HCT116 (cell line): ENCODE results near the gene FAM81B. TPM values are rescaled to one million over a fixed set of nuclear protein-coding genes. Genes with fewer than 3 reads are reported as not detected.
"Not testable (repeated sequence)": the region's sequence is repeated elsewhere in the genome, so short reads cannot be mapped to it uniquely, and the experiment has no call there.

Experiments used
- ATAC-seq: fragments of 200-7000 bp; cut with Tn5 transposase; 2 replicates; pipeline ENCODE4 v1.9.1; 2020; ENCODE audit warnings: mild to moderate bottlenecking, moderate library complexity
- Bru-seq: library from RNA; stranded (reverse); fragments of 400-500 nt; gene quantifications from one replicate; lab custom pipeline; 2021; lab: Mats Ljungman, UMichigan
- BruChase-seq, 2 experiments: library from RNA; stranded (reverse); fragments of 400-500 nt; gene quantifications; one replicate each; lab custom pipeline; 2021; lab: Mats Ljungman, UMichigan
- BruUV-seq: library from RNA; stranded (reverse); fragments of 400-500 nt; replicated peaks from 2 replicates; lab custom pipeline; 2021; lab: Mats Ljungman, UMichigan
- CTCF ChIA-PET: fragments of 300-600 bp; sonication (Branson Sonifier 250); formaldehyde crosslinking; loops from one replicate; lab custom pipeline; 2021; ENCODE audit warnings: antibody characterized with exemption; lab: Charles Lee
- POLR2A ChIA-PET: fragments of 300-600, 350-600 bp; sonication (Branson Sonifier 250); formaldehyde crosslinking; loops from one replicate; lab custom pipeline; 2021; ENCODE audit warnings: antibody characterized with exemption; lab: Charles Lee
- RAD21 ChIA-PET, 2 experiments: fragments of 300-600 bp; sonication (Branson Sonifier 250); formaldehyde crosslinking; loops; one replicate each; lab custom pipeline; 2023; ENCODE audit warnings: low total read pairs in 2 of 2; ENCODE audit not compliant: uncharacterized antibody in 2 of 2, unreplicated experiment in 2 of 2, low non-redundant PET in 1 of 2; lab: Charles Lee
- DNase-seq: peaks from one replicate; pipeline ENCODE4 v3.0.0-alpha.2; 2010; ENCODE audit warnings: low read depth, low spot score
- H2AFZ ChIP-seq: fragments of 200-600 bp; shearing (Covaris generic), sonication (generic); 2 replicates; pipeline ENCODE4 v1.6.1; 2017; ENCODE audit warnings: low read depth, mixed run types, mixed read lengths, antibody characterized with exemption, low read length; ENCODE audit not compliant: poor library complexity, severe bottlenecking
- H3K27ac ChIP-seq: 2 replicates; pipeline ENCODE4 v1.5.1; 2012; ENCODE audit warnings: low read depth, low read length
- H3K27me3 ChIP-seq: fragments of 200-600 bp; sonication (generic); 2 replicates; pipeline ENCODE4 v1.6.1; 2016; ENCODE audit warnings: mixed run types, low read length, mixed read lengths; ENCODE audit not compliant: insufficient read depth
- H3K36me3 ChIP-seq, 2 experiments: fragments of 200-500 bp in 1 of 2; fragments of 200-600 bp in 1 of 2; sonication (Bioruptor generic) in 1 of 2; sonication (generic) in 1 of 2; 2 replicates each; pipeline versions ENCODE4 v1.5.1 to v1.6.1; 2014 to 2016; ENCODE audit warnings: low read length in 2 of 2, inconsistent platforms in 1 of 2, mixed read lengths in 1 of 2, mixed run types in 1 of 2; ENCODE audit not compliant: insufficient read depth in 2 of 2, control insufficient read depth in 1 of 2
- H3K4me1 ChIP-seq, 2 experiments: fragments of 200-600 bp in 1 of 2; sonication (generic) in 1 of 2; 2 replicates each; pipeline versions ENCODE4 v1.5.1 to v1.6.1; 2012 to 2017; ENCODE audit warnings: low read length in 2 of 2, inconsistent platforms in 1 of 2, mild to moderate bottlenecking in 1 of 2, mixed read lengths in 1 of 2, mixed run types in 1 of 2, moderate library complexity in 1 of 2; ENCODE audit not compliant: insufficient read depth in 2 of 2, control insufficient read depth in 1 of 2
- H3K4me2 ChIP-seq: fragments of 200-600 bp; sonication (generic); 2 replicates; pipeline ENCODE4 v1.6.1; 2017; ENCODE audit warnings: mixed run types, low read length, mixed read lengths
- H3K4me3 ChIP-seq, 2 experiments: fragments of 200-600 bp in 1 of 2; sonication (generic) in 1 of 2; replicated peaks in 1 of 2; 2 replicates each; pipeline ENCODE4 v1.5.1; 2011 to 2016; ENCODE audit warnings: low read length in 2 of 2, control low read depth in 1 of 2, low read depth in 1 of 2, mild to moderate bottlenecking in 1 of 2, mixed read lengths in 1 of 2, mixed run types in 1 of 2
- H3K79me2 ChIP-seq: fragments of 200-600 bp; sonication (generic); 2 replicates; pipeline ENCODE4 v1.6.1; 2017; ENCODE audit warnings: mild to moderate bottlenecking, mixed run types, low read length, moderate library complexity, mixed read lengths; ENCODE audit not compliant: insufficient read depth
- H3K9ac ChIP-seq: fragments of 200-600 bp; sonication (generic); 2 replicates; pipeline ENCODE4 v1.6.1; 2016; ENCODE audit warnings: low read length, mixed read lengths
- H3K9me2 ChIP-seq: fragments of 200-600 bp; sonication (generic), shearing (Covaris generic); 2 replicates; pipeline ENCODE4 v1.6.1; 2017; ENCODE audit warnings: mixed run types, mild to moderate bottlenecking, moderate library complexity; ENCODE audit not compliant: insufficient read depth
- H3K9me3 ChIP-seq, 2 experiments: fragments of 200-500 bp in 1 of 2; fragments of 200-600 bp in 1 of 2; sonication (Bioruptor generic) in 1 of 2; sonication (generic) in 1 of 2; 2 replicates each; pipeline ENCODE4 v1.6.1; 2014 to 2017; ENCODE audit warnings: low read length in 2 of 2, mixed read lengths in 2 of 2, inconsistent platforms in 1 of 2, low read depth in 1 of 2, mild to moderate bottlenecking in 1 of 2, mixed run types in 1 of 2, moderate library complexity in 1 of 2; ENCODE audit not compliant: control insufficient read depth in 1 of 2, insufficient read depth in 1 of 2
- H4K20me1 ChIP-seq: fragments of 200-600 bp; sonication (generic), shearing (Covaris generic); 2 replicates; pipeline ENCODE4 v1.6.1; 2017; ENCODE audit warnings: mixed run types, mild to moderate bottlenecking, moderate library complexity; ENCODE audit not compliant: insufficient read depth
- ELF1 ChIP-seq: IDR thresholded peaks from 2 replicates; pipeline ENCODE4 v1.6.1; 2012; ENCODE audit warnings: low read depth, borderline replicate concordance
- YY1 ChIP-seq: IDR thresholded peaks from 2 replicates; pipeline ENCODE4 v1.6.1; 2011; ENCODE audit warnings: low read length, low read depth, moderate library complexity, mild to moderate bottlenecking; ENCODE audit not compliant: insufficient replicate concordance; ENCODE audit errors: extremely low read depth
- intact Hi-C: fragments of 100-400 bp; cut with micrococcal nuclease; formaldehyde crosslinking; loops from 2 replicates; pipeline ENCODE4 v1.10.0; 2022
- long read RNA-seq: library from polyadenylated mRNA; unstranded; transcript quantifications from one replicate; pipeline ENCODE4 v2.0.0, GENCODE V29; 2021; ENCODE audit not compliant: unreplicated experiment
- polyA plus RNA-seq: library from polyadenylated mRNA; unstranded; fragments of >200 nt; gene quantifications from 2 replicates; pipeline ENCODE4 v1.2.1, GENCODE V29; 2012; ENCODE audit warnings: missing spikeins
- total RNA-seq: library from RNA; stranded (reverse); gene quantifications from one replicate; pipeline ENCODE4 v1.2.1, GENCODE V29; 2021; ENCODE audit not compliant: unreplicated experiment

FAM81B gene
- total RNA-seq: not detected
- 0.12 TPM in 1 of 2 replicates, not detected in the other for polyA plus RNA-seq
- percentile 16 among the genes with signal in this experiment for Bru-seq, nascent RNA
- BruChase-seq, experiment 1, labeled RNA remaining after a 6-hour chase: percentile 8 among the genes with signal in this experiment
- BruChase-seq, experiment 2, labeled RNA remaining after a 2-hour chase: percentile 6 among the genes with signal in this experiment
- long read RNA-seq: 0 reads

- Histone ChIP-seq H3K4me2 (no peak within 1 kb of the TSS), H3K9ac (no peak within 1 kb of the TSS), H3K79me2 (no peaks in the 10 kb centered on the region), H3K27me3 (no peaks in the 10 kb centered on the region), H3K36me3 (no peaks in the 10 kb centered on the region), H2AFZ (no peak within 1 kb of the TSS), H3K4me1 (no peaks in the 10 kb centered on the region), H3K9me2 (no peaks in the 10 kb centered on the region), H3K27ac (no peak within 1 kb of the TSS), H3K9me3 (no peaks in the 10 kb centered on the region), H3K4me3 (no peak within 1 kb of the TSS), H4K20me1 (no peaks in the 10 kb centered on the region)
- RAD21 ChIA-PET: no interaction called here
- intact Hi-C loops: no loop called here
- POLR2A ChIA-PET: no interaction called here
- DNase-seq: no peak
- TF ChIP-seq YY1 (no peak), ELF1 (no peak)
- BruUV-seq: no TSS peak
- ATAC-seq: no peak
- CTCF ChIA-PET: no interaction called here
These were observed at the start of gene FAM81B for GRCh38 chr5:95390812-95391492. Gene FAM81B, plus strand, starts transcription at chr5:95391366. Its CDS starts 24 bp downstream, at chr5:95391390.

DNA sequence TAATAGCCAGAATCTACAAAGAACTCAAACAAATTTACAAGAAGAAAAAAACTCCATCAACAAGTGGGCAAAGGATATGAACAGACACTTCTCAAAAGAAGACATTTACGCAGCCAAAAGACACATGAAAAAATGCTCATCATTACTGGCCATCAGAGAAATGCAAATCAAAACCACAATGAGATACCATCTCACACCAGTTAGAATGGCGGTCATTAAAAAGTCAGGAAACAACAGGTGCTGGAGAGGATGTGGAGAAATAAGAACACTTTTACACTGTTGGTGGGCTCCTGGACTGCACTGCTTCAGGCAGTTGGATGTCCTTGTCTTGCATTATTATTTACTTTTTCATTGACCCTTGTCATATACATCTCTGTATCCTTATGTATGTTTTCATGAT, 49.7 kb upstream of the FAM81B start:
- CTCF ChIA-PET, POLR2A ChIA-PET, intact Hi-C loops: not testable (repeated sequence)

More for the DNA sequence above, 49.7 kb upstream of the FAM81B start:
- H3K4me2 ChIP-seq, ATAC-seq, RAD21 ChIA-PET, H3K27me3 ChIP-seq, H2AFZ ChIP-seq, H3K4me3 ChIP-seq, H4K20me1 ChIP-seq, H3K27ac ChIP-seq, H3K36me3 ChIP-seq, H3K9me2 ChIP-seq, BruUV-seq, DNase-seq, H3K79me2 ChIP-seq, H3K9me3 ChIP-seq, H3K4me1 ChIP-seq, H3K9ac ChIP-seq: not testable (repeated sequence)
